CD14-positive monocyte (primary cell): ENCODE data around the gene REXO5. TPM values are rescaled to one million over a fixed set of nuclear protein-coding genes. Genes with fewer than 3 reads are reported as not detected.

Source experiments
- DNase-seq, 3 donors: peaks; one replicate each; pipeline ENCODE4 v3.0.0-alpha.2; 2011 to 2022
- H2AFZ ChIP-seq: 2 replicates; pipeline ENCODE4 v1.6.0; 2012; ENCODE audit warnings: mild to moderate bottlenecking, low read depth, low read length, inconsistent platforms; ENCODE audit not compliant: insufficient read depth, poor library complexity, severe bottlenecking
- H3K27ac ChIP-seq, 2 donors: 1 replicate in 1 of 2; 2 replicates in 1 of 2; pipeline ENCODE4 v1.5.1; 2012 to 2013; ENCODE audit warnings: low read length in 2 of 2, control low read depth in 1 of 2, inconsistent platforms in 1 of 2, low read depth in 1 of 2, mild to moderate bottlenecking in 1 of 2
- H3K27me3 ChIP-seq, 2 donors: one replicate each; pipeline versions ENCODE4 v1.6.0 to v1.6.1; 2011 to 2013; ENCODE audit warnings: low read length in 2 of 2; ENCODE audit not compliant: control insufficient read depth in 2 of 2, insufficient read depth in 2 of 2
- H3K36me3 ChIP-seq, 2 donors: replicated peaks in 1 of 2; 1 replicate in 1 of 2; 2 replicates in 1 of 2; pipeline versions ENCODE4 v1.5.1 to v1.6.1; 2012 to 2013; ENCODE audit warnings: low read length in 2 of 2, control low read depth in 1 of 2, inconsistent platforms in 1 of 2, mild to moderate bottlenecking in 1 of 2; ENCODE audit not compliant: insufficient read depth in 2 of 2, control insufficient read depth in 1 of 2
- H3K4me1 ChIP-seq, 2 donors: 1 replicate in 1 of 2; 2 replicates in 1 of 2; pipeline versions ENCODE4 v1.5.1 to v1.6.1; 2012 to 2013; ENCODE audit warnings: low read length in 2 of 2, control low read depth in 1 of 2, inconsistent platforms in 1 of 2, mild to moderate bottlenecking in 1 of 2, moderate library complexity in 1 of 2; ENCODE audit not compliant: insufficient read depth in 2 of 2, control insufficient read depth in 1 of 2
- H3K4me2 ChIP-seq: replicated peaks from 2 replicates; pipeline ENCODE3; 2012; ENCODE audit warnings: low read length, moderate library complexity, mild to moderate bottlenecking; ENCODE audit not compliant: poor library complexity, severe bottlenecking; ENCODE audit errors: extremely low read depth
- H3K4me3 ChIP-seq, 3 experiments: fragments of 200-600 bp in 1 of 3; sonication (generic) in 1 of 3; replicated peaks in 1 of 3; 1 replicate in 2 of 3; 2 replicates in 1 of 3; pipeline ENCODE4 v1.5.1; 2011 to 2013; ENCODE audit warnings: low read length in 3 of 3, mild to moderate bottlenecking in 3 of 3, control low read depth in 2 of 3, low read depth in 2 of 3, inconsistent platforms in 1 of 3, moderate library complexity in 1 of 3
- H3K79me2 ChIP-seq: 2 replicates; pipeline ENCODE4 v1.6.0; 2012; ENCODE audit warnings: mild to moderate bottlenecking, control low read depth, inconsistent platforms, low read length, moderate library complexity; ENCODE audit not compliant: insufficient read depth
- H3K9ac ChIP-seq: 2 replicates; pipeline ENCODE4 v1.6.0; 2017; ENCODE audit warnings: low read length, mild to moderate bottlenecking; ENCODE audit not compliant: insufficient read depth, poor library complexity, severe bottlenecking
- H3K9me3 ChIP-seq, 2 donors: replicated peaks in 1 of 2; 1 replicate in 1 of 2; 2 replicates in 1 of 2; pipeline versions ENCODE4 v1.5.1 to v1.6.1; 2012 to 2013; ENCODE audit warnings: low read length in 2 of 2, control low read depth in 1 of 2; ENCODE audit not compliant: control insufficient read depth in 1 of 2, insufficient read depth in 1 of 2
- H4K20me1 ChIP-seq: 2 replicates; pipeline ENCODE4 v1.6.0; 2012; ENCODE audit warnings: mild to moderate bottlenecking, low read length, control low read depth, moderate library complexity; ENCODE audit not compliant: insufficient read depth
- H3K27ac Mint-ChIP-seq, 7 donors: one replicate each; pipeline ENCODE4 v1.8.0; 2020; ENCODE audit warnings: mild to moderate bottlenecking in 7 of 7, mixed read lengths in 7 of 7, moderate library complexity in 6 of 7, inconsistent platforms in 2 of 7
- H3K27me3 Mint-ChIP-seq, 3 donors: one replicate each; pipeline ENCODE4 v1.8.0; 2021 to 2022; ENCODE audit warnings: low read depth in 3 of 3, mild to moderate bottlenecking in 3 of 3, mixed read lengths in 3 of 3, moderate library complexity in 3 of 3, inconsistent platforms in 1 of 3
- H3K36me3 Mint-ChIP-seq, 2 donors: one replicate each; pipeline ENCODE4 v1.8.0; 2020; ENCODE audit warnings: mixed read lengths in 2 of 2, inconsistent platforms in 1 of 2, mild to moderate bottlenecking in 1 of 2
- H3K4me1 Mint-ChIP-seq: one replicate; pipeline ENCODE4 v1.8.0; 2020; ENCODE audit warnings: mild to moderate bottlenecking, mixed read lengths
- H3K4me3 Mint-ChIP-seq, 2 donors: one replicate each; pipeline ENCODE4 v1.8.0; 2020; ENCODE audit warnings: mild to moderate bottlenecking in 2 of 2, mixed read lengths in 2 of 2, moderate library complexity in 1 of 2
- H3K9me3 Mint-ChIP-seq, 7 donors: one replicate each; pipeline ENCODE4 v1.8.0; 2020 to 2022; ENCODE audit warnings: mixed read lengths in 7 of 7, mild to moderate bottlenecking in 6 of 7, moderate library complexity in 6 of 7, inconsistent platforms in 2 of 7
- CTCF ChIP-seq: fragments of 200-600 bp; IDR thresholded peaks from one replicate; pipeline ENCODE4 v1.8.0; 2022; ENCODE audit warnings: antibody characterized with exemption, mild to moderate bottlenecking
- WGBS: methylation state at CpG from one replicate; pipeline ENCODE4 v1.1.5; 2013; ENCODE audit warnings: missing lambda C conversion rate; ENCODE audit not compliant: insufficient coverage; 5-methylcytosine and 5-hydroxymethylcytosine counted together
- intact Hi-C, 2 donors: fragments of 100-400 bp; cut with micrococcal nuclease; formaldehyde crosslinking; loops; one replicate each; pipeline versions ENCODE4 v1.15.0 to v1.15.1; 2023
- polyA plus RNA-seq, 3 donors: library from polyadenylated mRNA; depleted of rRNA in 1 of 3; unstranded in 2 of 3; stranded (reverse) in 1 of 3; fragments of 300-500 nt in 2 of 3; fragments of >200 nt in 1 of 3; fragmentation: Illumina TruSeq in 2 of 3; gene quantifications; 1 replicate in 2 of 3; 2 replicates in 1 of 3; pipeline ENCODE4 v1.2.3, GENCODE V29; 2012 to 2021

REXO5 gene
- polyA plus RNA-seq, 3 donors = 0.52 to 1.4 (median 0.55) TPM

GRCh38 chr16:20767577-20767976 is 38.8 kb upstream of the REXO5 start:
- Mint-ChIP-seq H3K36me3 (peaks cover 0 to 2% of the 10 kb centered on the region in 2 donors), H3K27me3 (no peaks in the 10 kb centered on the region), H3K9me3 (peaks cover 0 to 2% (median 0%) of the 10 kb centered on the region in 7 donors), H3K4me1 (peaks cover 10% of the 10 kb centered on the region), H3K27ac (no peak overlapping the region), H3K4me3 (no peak overlapping the region)
- no peak overlapping the region for H2AFZ ChIP-seq
- H3K27me3 ChIP-seq = no peaks in the 10 kb centered on the region
- DNase-seq = no peak
- peaks cover 11 to 20% of the 10 kb centered on the region in 2 donors for H3K4me1 ChIP-seq
- H3K9me3 ChIP-seq = no peaks in the 10 kb centered on the region
- no peak overlapping the region for H3K4me3 ChIP-seq
- intact Hi-C loops = no loop called here
- no peaks in the 10 kb centered on the region for H4K20me1 ChIP-seq
- no peak overlapping the region for H3K9ac ChIP-seq
- no peaks in the 10 kb centered on the region for H3K79me2 ChIP-seq
- no peak overlapping the region for H3K4me2 ChIP-seq
- H3K27ac ChIP-seq = no peak overlapping the region
- TF ChIP-seq CTCF = no peak
- no peaks in the 10 kb centered on the region for H3K36me3 ChIP-seq

GRCh38 chr16:20768121-20768520 is 38.2 kb upstream of the REXO5 start:
- Histone ChIP-seq H3K4me3 (no peak overlapping the region), H3K4me1 (peaks cover 9 to 15% of the 10 kb centered on the region in 2 donors), H3K4me2 (no peak overlapping the region), H3K9ac (no peak overlapping the region), H3K27me3 (no peaks in the 10 kb centered on the region), H2AFZ (no peak overlapping the region), H3K9me3 (no peaks in the 10 kb centered on the region), H4K20me1 (no peaks in the 10 kb centered on the region), H3K79me2 (no peaks in the 10 kb centered on the region), H3K36me3 (no peaks in the 10 kb centered on the region), H3K27ac (no peak overlapping the region)
- no peak overlapping the region for H3K27ac Mint-ChIP-seq
- H3K9me3 Mint-ChIP-seq = no peaks in the 10 kb centered on the region
- peaks cover 8% of the 10 kb centered on the region for H3K4me1 Mint-ChIP-seq
- intact Hi-C loops = no loop called here
- DNase-seq = peak in 1 of 3 donors; percentile 8
- TF ChIP-seq CTCF = no peak
- peaks cover 0 to 2% of the 10 kb centered on the region in 2 donors for H3K36me3 Mint-ChIP-seq
- no CpG with 5 or more reads among the region's 1 CpG for WGBS
- no peaks in the 10 kb centered on the region for H3K27me3 Mint-ChIP-seq
- no peak overlapping the region for H3K4me3 Mint-ChIP-seq
